Tibial artery (tissue), 4 donors: ENCODE data around the gene MCF2L.
"Not testable (repeated sequence)": the region's sequence is repeated elsewhere in the genome, so short reads cannot be mapped to it uniquely, and the experiment has no call there.

Experiments
- DNase-seq, 2 donors: peaks; one replicate each; pipeline ENCODE4 v3.0.0-alpha.2; 2019
- H3K27ac ChIP-seq, 2 donors: fragments of 200-600 bp; sonication (generic) in 1 of 2; 1 replicate in 1 of 2; 2 replicates in 1 of 2; pipeline ENCODE4 v1.5.1; 2018 to 2019; ENCODE audit warnings: mild to moderate bottlenecking in 1 of 2
- H3K27me3 ChIP-seq, 2 donors: fragments of 200-600 bp; sonication (generic) in 1 of 2; one replicate each; pipeline versions ENCODE4 v1.5.1 to v1.6.0; 2016 to 2019
- H3K36me3 ChIP-seq, 3 donors: fragments of 200-600 bp; sonication (generic) in 2 of 3; one replicate each; pipeline ENCODE4 v1.5.1; 2016 to 2019; ENCODE audit warnings: mild to moderate bottlenecking in 2 of 3
- H3K4me1 ChIP-seq, 4 donors: fragments of 200-600 bp; sonication (generic) in 2 of 4; 1 replicate in 3 of 4; 2 replicates in 1 of 4; pipeline ENCODE4 v1.5.1; 2016 to 2019
- H3K4me3 ChIP-seq, 2 donors: fragments of 200-600 bp; sonication (generic) in 1 of 2; 1 replicate in 1 of 2; 2 replicates in 1 of 2; pipeline ENCODE4 v1.5.1; 2018 to 2019; ENCODE audit warnings: mild to moderate bottlenecking in 2 of 2
- H3K9me3 ChIP-seq, 3 donors: fragments of 200-600 bp; sonication (generic) in 1 of 3; one replicate each; pipeline ENCODE4 v1.5.1; 2016 to 2019
- intact Hi-C: fragments of 100-400 bp; cut with DNase I; formaldehyde crosslinking; loops from one replicate; pipeline ENCODE4 v1.15.0; 2023; ENCODE audit warnings: low total_unique reads
- TF ChIP-seq, protein P1 (sequence below), 2 experiments: fragments of 200-600 bp in 1 of 2; fragments of 450-650 bp in 1 of 2; IDR thresholded peaks; one replicate each; pipeline ENCODE4 v1.5.1; 2017 to 2019; ENCODE audit warnings: antibody characterized with exemption in 2 of 2, mild to moderate bottlenecking in 1 of 2, moderate library complexity in 1 of 2

The MCF2L gene

DNA sequence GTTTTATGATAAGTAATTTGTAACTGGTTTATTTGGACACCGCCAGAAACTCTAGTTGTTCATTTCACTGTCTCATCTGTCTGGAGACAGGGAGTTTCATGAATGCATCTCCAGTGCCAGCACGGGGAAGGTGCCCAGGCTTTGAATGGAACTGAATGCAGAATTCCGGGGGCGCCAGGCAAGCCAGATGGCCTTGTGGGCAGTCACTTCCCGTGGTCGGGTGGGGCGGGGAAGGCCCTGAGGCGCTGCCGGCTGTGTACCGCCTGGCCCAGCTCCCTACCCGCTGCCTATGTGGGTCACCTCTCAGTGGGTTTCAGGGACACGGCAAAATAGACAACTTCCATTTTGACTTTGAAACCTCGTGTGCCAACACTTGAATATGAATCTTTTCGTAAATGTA, 28.8 kb upstream of the MCF2L start:
- Histone ChIP-seq H3K27me3 (peaks cover 0 to 37% of the 10 kb centered on the region in 2 donors), H3K9me3 (no peaks in the 10 kb centered on the region), H3K36me3 (no peaks in the 10 kb centered on the region), H3K4me1 (peaks cover 0 to 13% (median 12%) of the 10 kb centered on the region in 4 donors), H3K27ac (no peak overlapping the region), H3K4me3 (no peak overlapping the region)
- TF ChIP-seq, protein P1, sequence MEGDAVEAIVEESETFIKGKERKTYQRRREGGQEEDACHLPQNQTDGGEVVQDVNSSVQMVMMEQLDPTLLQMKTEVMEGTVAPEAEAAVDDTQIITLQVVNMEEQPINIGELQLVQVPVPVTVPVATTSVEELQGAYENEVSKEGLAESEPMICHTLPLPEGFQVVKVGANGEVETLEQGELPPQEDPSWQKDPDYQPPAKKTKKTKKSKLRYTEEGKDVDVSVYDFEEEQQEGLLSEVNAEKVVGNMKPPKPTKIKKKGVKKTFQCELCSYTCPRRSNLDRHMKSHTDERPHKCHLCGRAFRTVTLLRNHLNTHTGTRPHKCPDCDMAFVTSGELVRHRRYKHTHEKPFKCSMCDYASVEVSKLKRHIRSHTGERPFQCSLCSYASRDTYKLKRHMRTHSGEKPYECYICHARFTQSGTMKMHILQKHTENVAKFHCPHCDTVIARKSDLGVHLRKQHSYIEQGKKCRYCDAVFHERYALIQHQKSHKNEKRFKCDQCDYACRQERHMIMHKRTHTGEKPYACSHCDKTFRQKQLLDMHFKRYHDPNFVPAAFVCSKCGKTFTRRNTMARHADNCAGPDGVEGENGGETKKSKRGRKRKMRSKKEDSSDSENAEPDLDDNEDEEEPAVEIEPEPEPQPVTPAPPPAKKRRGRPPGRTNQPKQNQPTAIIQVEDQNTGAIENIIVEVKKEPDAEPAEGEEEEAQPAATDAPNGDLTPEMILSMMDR (IDR thresholded peaks at IDR 0.05), result no peak
- intact Hi-C loops, result loop anchor here (10.0 kb wide), 2 partner anchors 275 to 435 kb away; no protein-coding TSS in a partner anchor
- no peak for DNase-seq

DNA sequence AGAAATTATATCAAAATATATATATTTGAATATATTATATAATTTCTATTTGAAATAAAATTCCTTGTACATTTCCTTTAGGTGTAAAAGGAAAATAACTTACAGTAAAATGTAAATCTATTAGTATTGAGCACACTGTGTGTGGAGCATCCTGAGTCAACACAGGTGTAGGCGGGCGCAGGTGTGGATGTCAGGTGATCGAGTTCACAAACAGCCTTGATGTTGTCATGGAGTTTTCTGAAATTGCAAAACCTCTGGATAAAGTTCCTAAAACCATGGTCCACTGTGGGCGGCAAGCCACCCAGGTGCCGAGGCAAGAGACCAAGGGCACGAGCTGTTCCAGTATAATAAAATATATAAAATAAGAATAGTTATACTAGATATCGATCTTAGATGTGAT, 27.7 kb upstream of the MCF2L start:
- peaks cover 0 to 13% (median 12%) of the 10 kb centered on the region in 4 donors for H3K4me1 ChIP-seq
- DNase-seq, result no peak
- intact Hi-C loops, result loop anchor here (10.0 kb wide), 2 partner anchors 273 to 433 kb away; no protein-coding TSS in a partner anchor
- no peaks in the 10 kb centered on the region for H3K36me3 ChIP-seq
- peaks cover 0 to 33% of the 10 kb centered on the region in 2 donors for H3K27me3 ChIP-seq
- TF ChIP-seq, protein P1 (IDR thresholded peaks at IDR 0.05), result no peak
- no peak overlapping the region for H3K27ac ChIP-seq
- no peaks in the 10 kb centered on the region for H3K9me3 ChIP-seq
- H3K4me3 ChIP-seq, result no peak overlapping the region

DNA sequence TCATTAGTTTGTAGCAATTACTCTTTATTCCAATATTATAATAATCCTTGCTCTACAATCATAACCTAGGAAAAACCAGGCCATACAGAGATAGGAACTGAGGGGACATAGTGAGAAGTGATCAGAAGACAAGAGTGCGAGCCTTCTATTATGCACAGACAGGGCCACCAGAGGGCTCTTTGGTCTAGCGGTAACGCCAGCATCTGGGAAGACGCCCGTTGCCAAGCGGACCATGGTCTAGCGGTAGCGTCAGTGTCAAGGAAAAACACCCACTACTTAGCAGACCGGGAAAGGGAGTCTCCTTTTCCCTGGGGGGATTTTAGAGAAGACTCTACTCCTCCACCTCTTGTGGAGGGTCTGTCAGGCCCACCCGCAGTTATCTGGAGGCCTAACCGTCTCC, 27.2 kb upstream of the MCF2L start:
- not testable (repeated sequence) for H3K4me3 ChIP-seq, H3K27ac ChIP-seq, H3K36me3 ChIP-seq, H3K9me3 ChIP-seq, DNase-seq
- H3K4me1 ChIP-seq, result peaks cover 0 to 13% (median 12%) of the 10 kb centered on the region in 4 donors
- H3K27me3 ChIP-seq, result peaks cover 0 to 33% of the 10 kb centered on the region in 2 donors
- intact Hi-C loops, result loop anchor here (10.0 kb wide), 2 partner anchors 273 to 433 kb away; no protein-coding TSS in a partner anchor

DNA sequence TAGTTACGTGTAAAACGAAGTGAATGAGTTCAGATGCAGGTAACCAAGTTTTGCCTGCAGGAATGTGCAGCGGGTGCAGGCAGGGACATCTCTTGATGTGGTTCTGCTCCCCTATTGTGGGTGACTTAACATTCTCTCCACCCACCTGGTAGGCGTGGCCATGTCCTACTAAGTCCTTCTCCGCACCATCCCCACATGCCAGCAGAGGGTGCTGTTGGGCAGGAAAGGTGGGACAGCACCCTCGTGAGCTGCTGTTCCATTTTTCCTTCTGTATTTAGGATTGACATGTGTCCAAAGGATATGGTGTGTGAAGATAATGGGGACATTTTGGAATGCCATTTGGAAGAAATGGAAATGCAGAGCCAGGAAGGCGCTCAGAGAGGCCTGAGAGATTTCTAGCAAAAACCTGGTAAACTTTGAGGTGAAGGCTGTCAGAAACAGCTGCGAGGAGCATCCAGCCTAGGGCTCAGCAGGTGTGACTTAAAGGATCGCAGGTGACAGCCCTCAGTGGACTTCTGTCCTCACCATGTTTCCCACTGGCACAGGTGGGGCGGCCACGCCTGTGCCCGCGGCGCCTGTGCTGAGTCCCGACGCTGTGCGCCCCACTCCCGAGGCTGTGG, 26.2 kb upstream of the MCF2L start:
- Histone ChIP-seq H3K27ac (no peak overlapping the region), H3K9me3 (no peaks in the 10 kb centered on the region), H3K4me3 (peak overlapping the region; percentile 36 to 61), H3K4me1 (peaks cover 0 to 13% (median 12%) of the 10 kb centered on the region in 4 donors), H3K27me3 (peaks cover 0 to 38% of the 10 kb centered on the region in 2 donors), H3K36me3 (no peaks in the 10 kb centered on the region)
- TF ChIP-seq, protein P1 (IDR thresholded peaks at IDR 0.05), result peak; percentile 86 to 92
- intact Hi-C loops, result loop anchor here (10.0 kb wide), 2 partner anchors 272 to 432 kb away; no protein-coding TSS in a partner anchor
- peak; percentile 95 to 99 for DNase-seq

DNA sequence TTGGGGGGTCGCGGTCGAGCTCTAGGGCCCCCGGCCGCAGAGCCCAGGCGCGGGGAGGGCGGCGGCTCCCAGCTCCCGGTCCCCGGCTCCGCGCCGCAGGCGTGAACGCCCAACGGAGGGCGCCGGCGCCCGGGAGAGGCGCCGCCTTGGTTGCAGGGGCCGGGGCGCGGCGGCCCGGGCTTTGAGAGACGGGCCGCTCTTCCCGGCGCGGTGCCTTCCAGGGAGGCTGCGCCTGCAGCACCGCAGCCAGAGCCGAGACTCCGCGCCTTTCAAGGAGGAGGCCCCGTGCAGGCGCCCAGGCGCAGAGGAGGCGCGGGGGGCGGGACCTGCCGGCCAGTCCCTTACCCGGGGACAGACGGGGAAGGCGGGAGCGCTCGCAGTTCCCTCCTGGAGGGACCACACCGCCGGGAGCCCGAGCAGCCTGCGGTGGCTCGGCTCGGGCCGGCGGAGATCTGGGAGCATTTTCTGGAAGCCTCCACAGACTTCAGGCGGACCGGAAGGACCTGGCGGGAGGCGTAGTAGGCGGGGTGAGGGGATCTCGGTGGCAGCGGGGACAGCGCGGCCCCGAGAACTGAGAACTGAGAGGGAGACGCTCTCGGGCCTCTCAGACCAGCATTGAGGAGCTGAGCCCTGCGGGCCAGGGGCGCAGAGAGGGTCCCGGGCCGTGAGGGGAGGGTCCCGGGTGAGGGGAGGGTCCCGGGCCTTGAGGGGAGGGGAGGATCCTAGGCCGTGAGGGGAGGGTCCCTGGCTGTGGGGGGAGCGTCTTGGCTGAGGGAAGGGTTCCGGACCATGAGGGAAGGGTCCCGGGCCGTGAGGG, 25.5 kb upstream of the MCF2L start:
- intact Hi-C loops, result loop anchor here (10.0 kb wide), 2 partner anchors 271 to 431 kb away; no protein-coding TSS in a partner anchor
- Histone ChIP-seq H3K9me3 (no peaks in the 10 kb centered on the region), H3K4me1 (peaks cover 0 to 13% (median 12%) of the 10 kb centered on the region in 4 donors), H3K36me3 (no peaks in the 10 kb centered on the region), H3K27ac (no peak overlapping the region), H3K27me3 (peaks cover 0 to 38% of the 10 kb centered on the region in 2 donors), H3K4me3 (peak overlapping the region; percentile 36 to 61)
- DNase-seq, result no peak
- TF ChIP-seq, protein P1 (IDR thresholded peaks at IDR 0.05), result no peak
